GM23338 (cell line): ENCODE data around the gene AP5S1. TPM values are rescaled to one million over a fixed set of nuclear protein-coding genes. Genes with fewer than 3 reads are reported as not detected.

Experiments
- ATAC-seq: fragments of 200-7000 bp; cut with Tn5 transposase; 3 replicates; pipeline ENCODE4 v1.9.1; 2020
- DNase-seq: peaks from one replicate; pipeline ENCODE4 v3.0.0-alpha.2; 2015; ENCODE audit warnings: low spot score
- H2AFZ ChIP-seq: fragments of 200-600 bp; sonication (generic); 2 replicates; pipeline ENCODE4 v1.8.0; 2016; ENCODE audit warnings: antibody characterized with exemption, mild to moderate bottlenecking, moderate library complexity
- H3F3A ChIP-seq: fragments of 200-600 bp; sonication (generic); replicated peaks from 2 replicates; pipeline ENCODE4 v1.8.0; 2017; ENCODE audit warnings: antibody characterized with exemption, mixed run types, low read depth
- H3K27ac ChIP-seq: fragments of 200-600 bp; sonication (generic); 2 replicates; pipeline ENCODE4 v1.6.1; 2016; ENCODE audit warnings: low read depth
- H3K27me3 ChIP-seq: fragments of 200-600 bp; sonication (generic); 2 replicates; pipeline ENCODE4 v1.8.0; 2016; ENCODE audit warnings: mild to moderate bottlenecking, mixed run types, moderate library complexity; ENCODE audit not compliant: insufficient read depth
- H3K36me3 ChIP-seq: fragments of 200-600 bp; sonication (generic); 2 replicates; pipeline ENCODE4 v1.8.0; 2016; ENCODE audit warnings: mild to moderate bottlenecking; ENCODE audit not compliant: insufficient read depth
- H3K4me1 ChIP-seq: fragments of 200-600 bp; sonication (generic); 2 replicates; pipeline ENCODE4 v1.8.0; 2016; ENCODE audit warnings: mild to moderate bottlenecking, moderate library complexity; ENCODE audit not compliant: insufficient read depth
- H3K4me2 ChIP-seq: fragments of 200-600 bp; sonication (generic); 2 replicates; pipeline ENCODE4 v1.7.1; 2017; ENCODE audit warnings: mixed run types
- H3K4me3 ChIP-seq: fragments of 200-600 bp; sonication (generic); 2 replicates; pipeline ENCODE4 v1.6.1; 2016; ENCODE audit warnings: mixed run types
- H3K79me2 ChIP-seq: fragments of 200-600 bp; sonication (generic); replicated peaks from 2 replicates; pipeline ENCODE4 v1.8.0; 2017; ENCODE audit warnings: mild to moderate bottlenecking; ENCODE audit not compliant: insufficient read depth
- H3K9me2 ChIP-seq: fragments of 200-600 bp; sonication (generic); 2 replicates; pipeline ENCODE4 v1.8.0; 2017; ENCODE audit not compliant: insufficient read depth
- H4K20me1 ChIP-seq: fragments of 200-600 bp; sonication (generic); replicated peaks from 2 replicates; pipeline ENCODE4 v1.8.0; 2017; ENCODE audit warnings: mild to moderate bottlenecking; ENCODE audit not compliant: insufficient read depth
- H3K27ac Mint-ChIP-seq: 2 replicates; pipeline ENCODE4 v1.8.0; 2020; ENCODE audit warnings: inconsistent platforms, mild to moderate bottlenecking, moderate library complexity, mixed read lengths
- H3K27me3 Mint-ChIP-seq: 3 replicates; pipeline ENCODE4 v1.8.0; 2022; ENCODE audit warnings: low read depth, mild to moderate bottlenecking, moderate library complexity, mixed read lengths, inconsistent platforms; ENCODE audit not compliant: insufficient read depth, poor library complexity
- H3K36me3 Mint-ChIP-seq: 3 replicates; pipeline ENCODE4 v1.8.0; 2021; ENCODE audit warnings: low read depth, mild to moderate bottlenecking, inconsistent platforms, moderate library complexity, mixed read lengths
- H3K4me1 Mint-ChIP-seq: 3 replicates; pipeline ENCODE4 v1.8.0; 2020; ENCODE audit warnings: mild to moderate bottlenecking, inconsistent platforms, mixed read lengths
- H3K4me3 Mint-ChIP-seq: 3 replicates; pipeline ENCODE4 v1.8.0; 2021; ENCODE audit warnings: moderate library complexity, mild to moderate bottlenecking, inconsistent platforms, mixed read lengths
- H3K9me3 Mint-ChIP-seq: 3 replicates; pipeline ENCODE4 v1.8.0; 2020; ENCODE audit warnings: moderate library complexity, mild to moderate bottlenecking, inconsistent platforms, mixed read lengths
- CREB1 ChIP-seq: fragments of 250-450 bp; sonication (Bioruptor Pico); IDR thresholded peaks from 2 replicates; pipeline ENCODE4 v1.5.0; 2020; ENCODE audit warnings: low read depth, mild to moderate bottlenecking, moderate library complexity
- CTCF ChIP-seq, 2 experiments: fragments of 200-600 bp in 1 of 2; sonication (generic) in 1 of 2; conservative IDR thresholded peaks; 2 replicates each; pipeline versions ENCODE4 v1.5.1 to v1.6.1; 2016 to 2017; ENCODE audit warnings: antibody characterized with exemption in 2 of 2, low read depth in 2 of 2, mild to moderate bottlenecking in 2 of 2, moderate library complexity in 1 of 2
- ETS1 ChIP-seq: IDR thresholded peaks from 2 replicates; pipeline ENCODE4 v1.6.1; 2016; ENCODE audit warnings: antibody characterized with exemption
- EZH2 ChIP-seq: fragments of 200-600 bp; sonication (generic); IDR thresholded peaks from one replicate; pipeline ENCODE4 v1.8.0; 2017; ENCODE audit warnings: antibody characterized with exemption, mild to moderate bottlenecking, low read depth; ENCODE audit not compliant: unreplicated experiment
- EZH2phosphoT487 ChIP-seq: fragments of 200-600 bp; sonication (generic); IDR thresholded peaks from one replicate; pipeline ENCODE4 v1.8.1; 2018; ENCODE audit warnings: antibody characterized with exemption; ENCODE audit not compliant: unreplicated experiment
- JUNB ChIP-seq: IDR thresholded peaks from one replicate; pipeline ENCODE4 v1.6.1; 2016; ENCODE audit warnings: antibody characterized with exemption; ENCODE audit not compliant: unreplicated experiment
- NANOG ChIP-seq: IDR thresholded peaks from 2 replicates; pipeline ENCODE4 v1.6.1; 2016; ENCODE audit warnings: antibody characterized with exemption, borderline replicate concordance
- POLR2AphosphoS5 ChIP-seq: IDR thresholded peaks from 2 replicates; pipeline ENCODE4 v1.6.1; 2016; ENCODE audit warnings: antibody characterized with exemption, low read depth
- REST ChIP-seq: IDR thresholded peaks from one replicate; pipeline ENCODE4 v1.6.1; 2018; ENCODE audit warnings: antibody characterized with exemption; ENCODE audit not compliant: unreplicated experiment
- STAT1 ChIP-seq: IDR thresholded peaks from one replicate; pipeline ENCODE4 v1.6.1; 2016; ENCODE audit warnings: antibody characterized with exemption; ENCODE audit not compliant: unreplicated experiment
- ZNF114 ChIP-seq: fragments of 250-450 bp; sonication (Bioruptor Pico); IDR thresholded peaks from 2 replicates; pipeline ENCODE4 v1.5.0; 2020; ENCODE audit warnings: mild to moderate bottlenecking, moderate library complexity
- ZNF331 ChIP-seq: fragments of 250-450 bp; sonication (Bioruptor Pico); IDR thresholded peaks from 2 replicates; pipeline ENCODE4 v1.5.0; 2020; ENCODE audit warnings: low read depth, mild to moderate bottlenecking, moderate library complexity
- ZNF462 ChIP-seq: fragments of 250-450 bp; sonication (Bioruptor Pico); IDR thresholded peaks from 2 replicates; pipeline ENCODE4 v1.5.0; 2020; ENCODE audit warnings: mild to moderate bottlenecking, moderate library complexity
- polyA plus RNA-seq: library from polyadenylated mRNA; unstranded; fragments of >200 nt; fragmentation: Nextera tagmentation; extraction: Ambion mirVana; gene quantifications from 2 replicates; pipeline ENCODE4 v1.2.1, GENCODE V29; 2016
- total RNA-seq: library from RNA; depleted of rRNA; stranded (reverse); fragments of >200 nt; shearing (Covaris generic); gene quantifications from 2 replicates; pipeline ENCODE4 v1.2.3, GENCODE V29; 2014

AP5S1 gene
- total and polyA plus RNA-seq, 2 experiments from 2014 or later = 1.8 to 2.8 TPM

GRCh38 chr20:3865152-3865886 is 45.0 kb downstream of the AP5S1 start:
- Histone ChIP-seq H3F3A (no peaks in the 10 kb centered on the region), H3K4me1 (no peaks in the 10 kb centered on the region), H3K4me2 (no peak overlapping the region), H3K9me2 (no peaks in the 10 kb centered on the region), H3K79me2 (no peaks in the 10 kb centered on the region), H3K4me3 (no peak overlapping the region), H4K20me1 (no peaks in the 10 kb centered on the region), H2AFZ (no peak overlapping the region), H3K36me3 (peaks cover 7% of the 10 kb centered on the region), H3K27me3 (no peaks in the 10 kb centered on the region), H3K27ac (no peak overlapping the region)
- TF ChIP-seq POLR2AphosphoS5 (no peak), ZNF331 (CRISPR knock-in tag) (no peak), NANOG (no peak), JUNB (no peak), EZH2phosphoT487 (no peak), CTCF (conservative IDR thresholded peaks at IDR 0.05; ENCODE audit: low read depth in 2 of 2) (no peak), ZNF462 (CRISPR knock-in tag) (no peak), EZH2 (no peak), STAT1 (no peak), CREB1 (CRISPR knock-in tag) (no peak), ETS1 (no peak), REST (no peak), ZNF114 (CRISPR knock-in tag) (no peak)
- H3K4me3 Mint-ChIP-seq = no peak overlapping the region
- ATAC-seq = no peak
- H3K36me3 Mint-ChIP-seq = peaks cover 44% of the 10 kb centered on the region
- H3K27ac Mint-ChIP-seq = no peak overlapping the region
- H3K4me1 Mint-ChIP-seq = no peaks in the 10 kb centered on the region
- H3K9me3 Mint-ChIP-seq = peaks cover 13% of the 10 kb centered on the region; the same call in 2 of the 3 replicates
- DNase-seq = no peak
- H3K27me3 Mint-ChIP-seq = peaks cover 10% of the 10 kb centered on the region
